H1 (cell line): ENCODE results near the gene ADIPOR1. TPM values are rescaled to one million over a fixed set of nuclear protein-coding genes. Genes with fewer than 3 reads are reported as not detected.

ENCODE experiments used
- BRCA1 ChIP-seq: IDR thresholded peaks from 2 replicates; pipeline ENCODE4 v1.6.1; 2012; ENCODE audit warnings: low read depth, low read length, improper control_type of control experiment
- CREB1 ChIP-seq: IDR thresholded peaks from 2 replicates; pipeline ENCODE4 v1.6.1; 2012; ENCODE audit warnings: inconsistent platforms
- FOSL1 ChIP-seq: IDR thresholded peaks from 2 replicates; pipeline ENCODE4 v1.6.1; 2011; ENCODE audit warnings: mild to moderate bottlenecking, low read depth, low read length, moderate library complexity; ENCODE audit not compliant: insufficient read depth
- GABPA ChIP-seq: IDR thresholded peaks from 2 replicates; pipeline ENCODE4 v1.6.1; 2011; ENCODE audit warnings: mild to moderate bottlenecking, low read length, moderate library complexity, borderline replicate concordance; ENCODE audit not compliant: insufficient read depth
- GTF2F1 ChIP-seq: IDR thresholded peaks from 2 replicates; pipeline ENCODE4 v1.6.1; 2012; ENCODE audit warnings: low read depth, low read length, improper control_type of control experiment, borderline replicate concordance
- HDAC2 ChIP-seq, 2 experiments: fragments of 300-600 bp in 1 of 2; sonication (generic) in 1 of 2; IDR thresholded peaks; 2 replicates each; pipeline ENCODE4 v1.6.1; 2011 to 2012; ENCODE audit warnings: low read depth in 2 of 2, low read length in 2 of 2, mild to moderate bottlenecking in 2 of 2, moderate library complexity in 2 of 2, borderline replicate concordance in 1 of 2, inconsistent platforms in 1 of 2
- SUZ12 ChIP-seq: fragments of 200-600 bp; sonication (generic); IDR thresholded peaks from 2 replicates; pipeline ENCODE4 v1.6.1; 2012; ENCODE audit warnings: mild to moderate bottlenecking, inconsistent platforms, low read length, moderate library complexity, mixed read lengths
- polyA plus RNA-seq, 7 experiments: library from polyadenylated mRNA; depleted of rRNA in 3 of 7; stranded (reverse) in 5 of 7; unstranded in 2 of 7; fragments of >200 nt in 5 of 7; fragments of 200-250 nt in 2 of 7; gene quantifications; 1 replicate in 5 of 7; 2 replicates in 1 of 7; 4 replicates in 1 of 7; pipeline versions ENCODE4 v1.2.1 to v1.2.3, GENCODE V29; 2011 to 2013; ENCODE audit warnings: missing spikeins in 2 of 7, mixed read lengths in 2 of 7
- total RNA-seq: library from RNA; stranded (reverse); fragmentation: NEBNext Ultra II Directional; extraction: Animal tissue kit (Norgen Biotek cat#: 25700); gene quantifications from 2 replicates; pipeline ENCODE4 v1.2.1, GENCODE V29; 2021
- TF ChIP-seq, protein P1 (sequence below): fragments of 300-600 bp; sonication (generic); IDR thresholded peaks from 2 replicates; pipeline ENCODE4 v1.7.1; 2012; ENCODE audit warnings: low read length, moderate library complexity, mild to moderate bottlenecking, inconsistent platforms; ENCODE audit not compliant: insufficient replicate concordance

Gene ADIPOR1
- total and polyA plus RNA-seq, 2 of the 8 experiments (the other 6 are each of a cell fraction or from before 2014, with no cell fraction given) = 69.8 to 118 TPM

DNA sequence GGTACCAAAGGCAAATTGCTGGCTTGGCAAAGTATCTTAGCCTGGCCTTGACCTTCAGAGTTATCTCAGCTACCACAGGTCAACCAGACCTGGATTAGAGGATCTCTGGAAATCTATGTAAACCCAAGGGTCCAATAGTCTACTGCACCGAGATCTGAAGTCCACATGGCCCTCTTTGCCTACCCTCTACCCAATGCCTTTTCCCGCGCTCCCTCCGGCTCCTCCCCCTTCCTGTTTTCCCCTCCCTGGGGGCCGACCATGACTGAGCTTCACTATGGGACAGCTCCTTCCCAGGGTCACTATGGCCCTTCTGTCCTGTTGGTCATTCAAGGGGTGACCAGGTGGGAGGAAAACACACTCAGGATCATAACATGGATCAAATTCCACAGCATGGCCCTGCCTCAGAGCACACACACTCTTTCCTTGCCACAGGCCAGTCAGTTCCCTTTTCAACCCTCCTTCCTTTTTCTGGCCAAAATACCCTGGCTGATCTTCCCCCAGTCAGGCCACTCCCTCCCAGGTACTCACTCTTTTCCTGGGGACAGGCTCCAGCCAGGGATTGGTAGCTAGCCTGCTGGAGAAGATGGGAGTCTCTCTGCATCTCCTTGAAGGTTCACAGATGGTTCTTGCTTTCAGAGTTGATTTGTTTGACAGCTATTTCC, 29.9 kb upstream of the ADIPOR1 start (continued):
- TF ChIP-seq, protein P1, sequence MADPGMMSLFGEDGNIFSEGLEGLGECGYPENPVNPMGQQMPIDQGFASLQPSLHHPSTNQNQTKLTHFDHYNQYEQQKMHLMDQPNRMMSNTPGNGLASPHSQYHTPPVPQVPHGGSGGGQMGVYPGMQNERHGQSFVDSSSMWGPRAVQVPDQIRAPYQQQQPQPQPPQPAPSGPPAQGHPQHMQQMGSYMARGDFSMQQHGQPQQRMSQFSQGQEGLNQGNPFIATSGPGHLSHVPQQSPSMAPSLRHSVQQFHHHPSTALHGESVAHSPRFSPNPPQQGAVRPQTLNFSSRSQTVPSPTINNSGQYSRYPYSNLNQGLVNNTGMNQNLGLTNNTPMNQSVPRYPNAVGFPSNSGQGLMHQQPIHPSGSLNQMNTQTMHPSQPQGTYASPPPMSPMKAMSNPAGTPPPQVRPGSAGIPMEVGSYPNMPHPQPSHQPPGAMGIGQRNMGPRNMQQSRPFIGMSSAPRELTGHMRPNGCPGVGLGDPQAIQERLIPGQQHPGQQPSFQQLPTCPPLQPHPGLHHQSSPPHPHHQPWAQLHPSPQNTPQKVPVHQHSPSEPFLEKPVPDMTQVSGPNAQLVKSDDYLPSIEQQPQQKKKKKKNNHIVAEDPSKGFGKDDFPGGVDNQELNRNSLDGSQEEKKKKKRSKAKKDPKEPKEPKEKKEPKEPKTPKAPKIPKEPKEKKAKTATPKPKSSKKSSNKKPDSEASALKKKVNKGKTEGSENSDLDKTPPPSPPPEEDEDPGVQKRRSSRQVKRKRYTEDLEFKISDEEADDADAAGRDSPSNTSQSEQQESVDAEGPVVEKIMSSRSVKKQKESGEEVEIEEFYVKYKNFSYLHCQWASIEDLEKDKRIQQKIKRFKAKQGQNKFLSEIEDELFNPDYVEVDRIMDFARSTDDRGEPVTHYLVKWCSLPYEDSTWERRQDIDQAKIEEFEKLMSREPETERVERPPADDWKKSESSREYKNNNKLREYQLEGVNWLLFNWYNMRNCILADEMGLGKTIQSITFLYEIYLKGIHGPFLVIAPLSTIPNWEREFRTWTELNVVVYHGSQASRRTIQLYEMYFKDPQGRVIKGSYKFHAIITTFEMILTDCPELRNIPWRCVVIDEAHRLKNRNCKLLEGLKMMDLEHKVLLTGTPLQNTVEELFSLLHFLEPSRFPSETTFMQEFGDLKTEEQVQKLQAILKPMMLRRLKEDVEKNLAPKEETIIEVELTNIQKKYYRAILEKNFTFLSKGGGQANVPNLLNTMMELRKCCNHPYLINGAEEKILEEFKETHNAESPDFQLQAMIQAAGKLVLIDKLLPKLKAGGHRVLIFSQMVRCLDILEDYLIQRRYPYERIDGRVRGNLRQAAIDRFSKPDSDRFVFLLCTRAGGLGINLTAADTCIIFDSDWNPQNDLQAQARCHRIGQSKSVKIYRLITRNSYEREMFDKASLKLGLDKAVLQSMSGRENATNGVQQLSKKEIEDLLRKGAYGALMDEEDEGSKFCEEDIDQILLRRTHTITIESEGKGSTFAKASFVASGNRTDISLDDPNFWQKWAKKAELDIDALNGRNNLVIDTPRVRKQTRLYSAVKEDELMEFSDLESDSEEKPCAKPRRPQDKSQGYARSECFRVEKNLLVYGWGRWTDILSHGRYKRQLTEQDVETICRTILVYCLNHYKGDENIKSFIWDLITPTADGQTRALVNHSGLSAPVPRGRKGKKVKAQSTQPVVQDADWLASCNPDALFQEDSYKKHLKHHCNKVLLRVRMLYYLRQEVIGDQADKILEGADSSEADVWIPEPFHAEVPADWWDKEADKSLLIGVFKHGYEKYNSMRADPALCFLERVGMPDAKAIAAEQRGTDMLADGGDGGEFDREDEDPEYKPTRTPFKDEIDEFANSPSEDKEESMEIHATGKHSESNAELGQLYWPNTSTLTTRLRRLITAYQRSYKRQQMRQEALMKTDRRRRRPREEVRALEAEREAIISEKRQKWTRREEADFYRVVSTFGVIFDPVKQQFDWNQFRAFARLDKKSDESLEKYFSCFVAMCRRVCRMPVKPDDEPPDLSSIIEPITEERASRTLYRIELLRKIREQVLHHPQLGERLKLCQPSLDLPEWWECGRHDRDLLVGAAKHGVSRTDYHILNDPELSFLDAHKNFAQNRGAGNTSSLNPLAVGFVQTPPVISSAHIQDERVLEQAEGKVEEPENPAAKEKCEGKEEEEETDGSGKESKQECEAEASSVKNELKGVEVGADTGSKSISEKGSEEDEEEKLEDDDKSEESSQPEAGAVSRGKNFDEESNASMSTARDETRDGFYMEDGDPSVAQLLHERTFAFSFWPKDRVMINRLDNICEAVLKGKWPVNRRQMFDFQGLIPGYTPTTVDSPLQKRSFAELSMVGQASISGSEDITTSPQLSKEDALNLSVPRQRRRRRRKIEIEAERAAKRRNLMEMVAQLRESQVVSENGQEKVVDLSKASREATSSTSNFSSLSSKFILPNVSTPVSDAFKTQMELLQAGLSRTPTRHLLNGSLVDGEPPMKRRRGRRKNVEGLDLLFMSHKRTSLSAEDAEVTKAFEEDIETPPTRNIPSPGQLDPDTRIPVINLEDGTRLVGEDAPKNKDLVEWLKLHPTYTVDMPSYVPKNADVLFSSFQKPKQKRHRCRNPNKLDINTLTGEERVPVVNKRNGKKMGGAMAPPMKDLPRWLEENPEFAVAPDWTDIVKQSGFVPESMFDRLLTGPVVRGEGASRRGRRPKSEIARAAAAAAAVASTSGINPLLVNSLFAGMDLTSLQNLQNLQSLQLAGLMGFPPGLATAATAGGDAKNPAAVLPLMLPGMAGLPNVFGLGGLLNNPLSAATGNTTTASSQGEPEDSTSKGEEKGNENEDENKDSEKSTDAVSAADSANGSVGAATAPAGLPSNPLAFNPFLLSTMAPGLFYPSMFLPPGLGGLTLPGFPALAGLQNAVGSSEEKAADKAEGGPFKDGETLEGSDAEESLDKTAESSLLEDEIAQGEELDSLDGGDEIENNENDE = no peak
- TF ChIP-seq SUZ12 = no peak
- TF ChIP-seq GTF2F1 = no peak
- TF ChIP-seq HDAC2 (IDR thresholded peaks at IDR 0.05; ENCODE audit: borderline replicate concordance in 1 of 2, low read depth in 2 of 2, low read length in 2 of 2) = no peak
- TF ChIP-seq FOSL1 = no peak
- TF ChIP-seq GABPA = no peak
- TF ChIP-seq BRCA1 = no peak
- no peak for TF ChIP-seq CREB1
- TF ChIP-seq, all 59 proteins: peak for 0
